ENCODE measurements around the gene GPM6B. TPM values are rescaled to one million over a fixed set of nuclear protein-coding genes. Genes with fewer than 3 reads are reported as not detected.

GPM6B gene
- total and polyA plus RNA-seq, 2 experiments from 2014 or later: 82.6 to 95.4 TPM

DNA sequence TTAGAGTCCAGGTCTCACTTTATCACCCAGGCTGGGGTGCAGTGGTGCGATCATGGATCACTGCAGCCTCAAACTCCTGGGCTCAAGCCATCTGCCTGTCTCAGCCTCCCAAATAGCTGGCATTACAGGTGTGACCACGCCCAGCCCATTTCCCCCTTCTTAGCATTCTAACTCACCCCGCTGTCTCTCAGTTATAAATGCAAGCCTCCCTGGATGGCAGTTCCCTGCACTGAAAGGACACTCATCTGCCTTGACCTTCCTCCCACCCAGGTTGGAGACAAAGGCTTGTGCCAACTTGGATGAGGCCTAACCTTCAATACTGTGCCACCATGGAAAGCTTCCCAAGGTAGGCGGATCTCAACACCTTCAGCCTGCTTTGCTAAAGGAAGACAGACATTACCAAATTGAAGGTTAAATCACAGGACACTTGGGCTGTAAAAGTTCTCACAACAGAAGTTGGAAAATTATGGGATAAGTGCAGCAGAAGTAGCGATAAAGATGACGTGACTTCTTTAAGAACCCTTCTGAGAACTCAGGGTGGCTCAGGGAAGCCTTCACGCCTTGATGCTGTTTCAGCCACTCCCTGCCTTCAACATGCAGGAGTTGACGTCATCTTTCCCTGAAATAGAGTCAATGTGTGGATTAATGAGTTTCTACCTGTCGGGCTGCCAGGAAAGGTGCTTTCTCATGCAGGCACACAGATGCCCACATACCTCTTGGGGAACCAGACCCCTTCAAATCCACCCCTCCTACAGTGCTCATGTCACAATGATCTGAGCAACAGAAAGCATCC, 10.6 kb upstream of the GPM6B start:
- no peak overlapping the region for H2AFZ ChIP-seq
- H3K4me1 ChIP-seq (ENCODE audit: insufficient read depth): no peaks in the 10 kb centered on the region
- peaks cover 16% of the 10 kb centered on the region; the same call in 2 of the 3 replicates for H3K36me3 Mint-ChIP-seq (ENCODE audit: low read depth)
- peaks cover 15% of the 10 kb centered on the region for H3K4me1 Mint-ChIP-seq
- H3K27me3 Mint-ChIP-seq (ENCODE audit: insufficient read depth, low read depth, poor library complexity): no peaks in the 10 kb centered on the region
- no peaks in the 10 kb centered on the region for H3K9me2 ChIP-seq (ENCODE audit: insufficient read depth)
- no peak overlapping the region for H3K4me3 ChIP-seq
- DNase-seq (ENCODE audit: low spot score): no peak
- H3K79me2 ChIP-seq (replicated peaks; ENCODE audit: insufficient read depth): peaks cover 11% of the 10 kb centered on the region; the same call in 1 of the 2 replicates
- no peaks in the 10 kb centered on the region for H3K36me3 ChIP-seq (ENCODE audit: insufficient read depth)
- H3K4me3 Mint-ChIP-seq: no peak overlapping the region
- no peak for ATAC-seq
- TF ChIP-seq ZNF114 (CRISPR knock-in tag; IDR thresholded peaks at IDR 0.05): no peak
- no peak for TF ChIP-seq STAT1 (IDR thresholded peaks at IDR 0.05; ENCODE audit: unreplicated experiment)
- no peak for TF ChIP-seq CREB1 (CRISPR knock-in tag; IDR thresholded peaks at IDR 0.05; ENCODE audit: low read depth)
- TF ChIP-seq EZH2phosphoT487 (IDR thresholded peaks at IDR 0.05; ENCODE audit: unreplicated experiment): no peak
- TF ChIP-seq NANOG (IDR thresholded peaks at IDR 0.05; ENCODE audit: borderline replicate concordance): no peak
- TF ChIP-seq, protein P1, sequence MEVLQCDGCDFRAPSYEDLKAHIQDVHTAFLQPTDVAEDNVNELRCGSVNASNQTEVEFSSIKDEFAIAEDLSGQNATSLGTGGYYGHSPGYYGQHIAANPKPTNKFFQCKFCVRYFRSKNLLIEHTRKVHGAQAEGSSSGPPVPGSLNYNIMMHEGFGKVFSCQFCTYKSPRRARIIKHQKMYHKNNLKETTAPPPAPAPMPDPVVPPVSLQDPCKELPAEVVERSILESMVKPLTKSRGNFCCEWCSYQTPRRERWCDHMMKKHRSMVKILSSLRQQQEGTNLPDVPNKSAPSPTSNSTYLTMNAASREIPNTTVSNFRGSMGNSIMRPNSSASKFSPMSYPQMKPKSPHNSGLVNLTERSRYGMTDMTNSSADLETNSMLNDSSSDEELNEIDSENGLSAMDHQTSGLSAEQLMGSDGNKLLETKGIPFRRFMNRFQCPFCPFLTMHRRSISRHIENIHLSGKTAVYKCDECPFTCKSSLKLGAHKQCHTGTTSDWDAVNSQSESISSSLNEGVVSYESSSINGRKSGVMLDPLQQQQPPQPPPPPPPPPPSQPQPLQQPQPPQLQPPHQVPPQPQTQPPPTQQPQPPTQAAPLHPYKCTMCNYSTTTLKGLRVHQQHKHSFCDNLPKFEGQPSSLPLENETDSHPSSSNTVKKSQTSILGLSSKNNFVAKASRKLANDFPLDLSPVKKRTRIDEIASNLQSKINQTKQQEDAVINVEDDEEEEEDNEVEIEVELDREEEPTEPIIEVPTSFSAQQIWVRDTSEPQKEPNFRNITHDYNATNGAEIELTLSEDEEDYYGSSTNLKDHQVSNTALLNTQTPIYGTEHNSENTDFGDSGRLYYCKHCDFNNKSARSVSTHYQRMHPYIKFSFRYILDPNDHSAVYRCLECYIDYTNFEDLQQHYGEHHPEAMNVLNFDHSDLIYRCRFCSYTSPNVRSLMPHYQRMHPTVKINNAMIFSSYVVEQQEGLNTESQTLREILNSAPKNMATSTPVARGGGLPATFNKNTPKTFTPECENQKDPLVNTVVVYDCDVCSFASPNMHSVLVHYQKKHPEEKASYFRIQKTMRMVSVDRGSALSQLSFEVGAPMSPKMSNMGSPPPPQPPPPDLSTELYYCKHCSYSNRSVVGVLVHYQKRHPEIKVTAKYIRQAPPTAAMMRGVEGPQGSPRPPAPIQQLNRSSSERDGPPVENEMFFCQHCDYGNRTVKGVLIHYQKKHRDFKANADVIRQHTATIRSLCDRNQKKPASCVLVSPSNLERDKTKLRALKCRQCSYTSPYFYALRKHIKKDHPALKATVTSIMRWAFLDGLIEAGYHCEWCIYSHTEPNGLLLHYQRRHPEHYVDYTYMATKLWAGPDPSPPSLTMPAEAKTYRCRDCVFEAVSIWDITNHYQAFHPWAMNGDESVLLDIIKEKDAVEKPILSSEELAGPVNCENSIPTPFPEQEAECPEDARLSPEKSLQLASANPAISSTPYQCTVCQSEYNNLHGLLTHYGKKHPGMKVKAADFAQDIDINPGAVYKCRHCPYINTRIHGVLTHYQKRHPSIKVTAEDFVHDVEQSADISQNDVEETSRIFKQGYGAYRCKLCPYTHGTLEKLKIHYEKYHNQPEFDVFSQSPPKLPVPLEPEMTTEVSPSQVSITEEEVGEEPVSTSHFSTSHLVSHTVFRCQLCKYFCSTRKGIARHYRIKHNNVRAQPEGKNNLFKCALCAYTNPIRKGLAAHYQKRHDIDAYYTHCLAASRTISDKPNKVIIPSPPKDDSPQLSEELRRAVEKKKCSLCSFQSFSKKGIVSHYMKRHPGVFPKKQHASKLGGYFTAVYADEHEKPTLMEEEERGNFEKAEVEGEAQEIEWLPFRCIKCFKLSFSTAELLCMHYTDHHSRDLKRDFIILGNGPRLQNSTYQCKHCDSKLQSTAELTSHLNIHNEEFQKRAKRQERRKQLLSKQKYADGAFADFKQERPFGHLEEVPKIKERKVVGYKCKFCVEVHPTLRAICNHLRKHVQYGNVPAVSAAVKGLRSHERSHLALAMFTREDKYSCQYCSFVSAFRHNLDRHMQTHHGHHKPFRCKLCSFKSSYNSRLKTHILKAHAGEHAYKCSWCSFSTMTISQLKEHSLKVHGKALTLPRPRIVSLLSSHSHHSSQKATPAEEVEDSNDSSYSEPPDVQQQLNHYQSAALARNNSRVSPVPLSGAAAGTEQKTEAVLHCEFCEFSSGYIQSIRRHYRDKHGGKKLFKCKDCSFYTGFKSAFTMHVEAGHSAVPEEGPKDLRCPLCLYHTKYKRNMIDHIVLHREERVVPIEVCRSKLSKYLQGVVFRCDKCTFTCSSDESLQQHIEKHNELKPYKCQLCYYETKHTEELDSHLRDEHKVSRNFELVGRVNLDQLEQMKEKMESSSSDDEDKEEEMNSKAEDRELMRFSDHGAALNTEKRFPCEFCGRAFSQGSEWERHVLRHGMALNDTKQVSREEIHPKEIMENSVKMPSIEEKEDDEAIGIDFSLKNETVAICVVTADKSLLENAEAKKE (CRISPR knock-in tag; IDR thresholded peaks at IDR 0.05): no peak
- TF ChIP-seq, protein P2, sequence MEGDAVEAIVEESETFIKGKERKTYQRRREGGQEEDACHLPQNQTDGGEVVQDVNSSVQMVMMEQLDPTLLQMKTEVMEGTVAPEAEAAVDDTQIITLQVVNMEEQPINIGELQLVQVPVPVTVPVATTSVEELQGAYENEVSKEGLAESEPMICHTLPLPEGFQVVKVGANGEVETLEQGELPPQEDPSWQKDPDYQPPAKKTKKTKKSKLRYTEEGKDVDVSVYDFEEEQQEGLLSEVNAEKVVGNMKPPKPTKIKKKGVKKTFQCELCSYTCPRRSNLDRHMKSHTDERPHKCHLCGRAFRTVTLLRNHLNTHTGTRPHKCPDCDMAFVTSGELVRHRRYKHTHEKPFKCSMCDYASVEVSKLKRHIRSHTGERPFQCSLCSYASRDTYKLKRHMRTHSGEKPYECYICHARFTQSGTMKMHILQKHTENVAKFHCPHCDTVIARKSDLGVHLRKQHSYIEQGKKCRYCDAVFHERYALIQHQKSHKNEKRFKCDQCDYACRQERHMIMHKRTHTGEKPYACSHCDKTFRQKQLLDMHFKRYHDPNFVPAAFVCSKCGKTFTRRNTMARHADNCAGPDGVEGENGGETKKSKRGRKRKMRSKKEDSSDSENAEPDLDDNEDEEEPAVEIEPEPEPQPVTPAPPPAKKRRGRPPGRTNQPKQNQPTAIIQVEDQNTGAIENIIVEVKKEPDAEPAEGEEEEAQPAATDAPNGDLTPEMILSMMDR (conservative IDR thresholded peaks at IDR 0.05; ENCODE audit: low read depth in 2 of 2): no peak
- no peak for TF ChIP-seq EZH2 (IDR thresholded peaks at IDR 0.05; ENCODE audit: low read depth, unreplicated experiment)
- TF ChIP-seq, protein P3, sequence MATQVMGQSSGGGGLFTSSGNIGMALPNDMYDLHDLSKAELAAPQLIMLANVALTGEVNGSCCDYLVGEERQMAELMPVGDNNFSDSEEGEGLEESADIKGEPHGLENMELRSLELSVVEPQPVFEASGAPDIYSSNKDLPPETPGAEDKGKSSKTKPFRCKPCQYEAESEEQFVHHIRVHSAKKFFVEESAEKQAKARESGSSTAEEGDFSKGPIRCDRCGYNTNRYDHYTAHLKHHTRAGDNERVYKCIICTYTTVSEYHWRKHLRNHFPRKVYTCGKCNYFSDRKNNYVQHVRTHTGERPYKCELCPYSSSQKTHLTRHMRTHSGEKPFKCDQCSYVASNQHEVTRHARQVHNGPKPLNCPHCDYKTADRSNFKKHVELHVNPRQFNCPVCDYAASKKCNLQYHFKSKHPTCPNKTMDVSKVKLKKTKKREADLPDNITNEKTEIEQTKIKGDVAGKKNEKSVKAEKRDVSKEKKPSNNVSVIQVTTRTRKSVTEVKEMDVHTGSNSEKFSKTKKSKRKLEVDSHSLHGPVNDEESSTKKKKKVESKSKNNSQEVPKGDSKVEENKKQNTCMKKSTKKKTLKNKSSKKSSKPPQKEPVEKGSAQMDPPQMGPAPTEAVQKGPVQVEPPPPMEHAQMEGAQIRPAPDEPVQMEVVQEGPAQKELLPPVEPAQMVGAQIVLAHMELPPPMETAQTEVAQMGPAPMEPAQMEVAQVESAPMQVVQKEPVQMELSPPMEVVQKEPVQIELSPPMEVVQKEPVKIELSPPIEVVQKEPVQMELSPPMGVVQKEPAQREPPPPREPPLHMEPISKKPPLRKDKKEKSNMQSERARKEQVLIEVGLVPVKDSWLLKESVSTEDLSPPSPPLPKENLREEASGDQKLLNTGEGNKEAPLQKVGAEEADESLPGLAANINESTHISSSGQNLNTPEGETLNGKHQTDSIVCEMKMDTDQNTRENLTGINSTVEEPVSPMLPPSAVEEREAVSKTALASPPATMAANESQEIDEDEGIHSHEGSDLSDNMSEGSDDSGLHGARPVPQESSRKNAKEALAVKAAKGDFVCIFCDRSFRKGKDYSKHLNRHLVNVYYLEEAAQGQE (IDR thresholded peaks at IDR 0.05; ENCODE audit: unreplicated experiment): no peak
- TF ChIP-seq, protein P4, sequence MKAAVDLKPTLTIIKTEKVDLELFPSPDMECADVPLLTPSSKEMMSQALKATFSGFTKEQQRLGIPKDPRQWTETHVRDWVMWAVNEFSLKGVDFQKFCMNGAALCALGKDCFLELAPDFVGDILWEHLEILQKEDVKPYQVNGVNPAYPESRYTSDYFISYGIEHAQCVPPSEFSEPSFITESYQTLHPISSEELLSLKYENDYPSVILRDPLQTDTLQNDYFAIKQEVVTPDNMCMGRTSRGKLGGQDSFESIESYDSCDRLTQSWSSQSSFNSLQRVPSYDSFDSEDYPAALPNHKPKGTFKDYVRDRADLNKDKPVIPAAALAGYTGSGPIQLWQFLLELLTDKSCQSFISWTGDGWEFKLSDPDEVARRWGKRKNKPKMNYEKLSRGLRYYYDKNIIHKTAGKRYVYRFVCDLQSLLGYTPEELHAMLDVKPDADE (IDR thresholded peaks at IDR 0.05): no peak
- TF ChIP-seq JUNB (IDR thresholded peaks at IDR 0.05; ENCODE audit: unreplicated experiment): no peak
- TF ChIP-seq ZNF331 (CRISPR knock-in tag; IDR thresholded peaks at IDR 0.05; ENCODE audit: low read depth): no peak
- no peaks in the 10 kb centered on the region for H4K20me1 ChIP-seq (replicated peaks; ENCODE audit: insufficient read depth)
- H3K9me3 Mint-ChIP-seq: no peaks in the 10 kb centered on the region; the same call in 2 of the 3 replicates
- no peak overlapping the region for H3K4me2 ChIP-seq
- H3K27me3 ChIP-seq (ENCODE audit: insufficient read depth): no peaks in the 10 kb centered on the region
- no peaks in the 10 kb centered on the region for H3F3A ChIP-seq (replicated peaks; ENCODE audit: low read depth)
- H3K27ac Mint-ChIP-seq: no peak overlapping the region
- no peak overlapping the region for H3K27ac ChIP-seq (ENCODE audit: low read depth)

Measured in GM23338 (cell line).